ENCODE results near the gene SULT1A3.
"Not testable (repeated sequence)": the region's sequence is repeated elsewhere in the genome, so short reads cannot be mapped to it uniquely, and the experiment has no call there.

SULT1A3 gene

GRCh38 chr16:30211414-30211813 lies 12.4 kb downstream of the SULT1A3 start:
- H3K9me3 ChIP-seq, H3K27me3 ChIP-seq, H3K4me3 ChIP-seq, H3K4me1 ChIP-seq, H3K27ac ChIP-seq, H3K4me2 ChIP-seq, H3K9ac ChIP-seq, H4K20me1 ChIP-seq, H3K36me3 ChIP-seq: not testable (repeated sequence)

DNA sequence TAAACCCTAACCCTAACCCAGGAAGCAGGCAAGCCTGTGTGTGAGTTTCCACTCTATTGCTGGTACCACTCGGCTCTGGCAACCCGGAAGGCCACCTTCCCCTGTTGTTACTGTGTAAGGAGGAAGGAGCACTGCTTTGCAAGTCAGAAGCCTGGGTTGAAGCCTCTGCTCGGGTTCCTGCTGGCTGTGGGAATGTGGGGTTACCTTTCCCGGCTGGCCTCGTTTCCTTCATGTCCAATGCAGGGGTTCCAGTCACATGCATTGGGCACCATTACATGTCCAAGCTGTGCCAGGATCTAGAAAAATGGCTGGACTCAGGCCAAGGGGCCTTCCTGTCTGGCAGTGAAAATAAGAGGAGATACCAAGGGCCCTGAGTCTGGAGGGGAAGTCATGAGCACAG lies 18.0 kb downstream of the SULT1A3 start:
- H3K36me3 ChIP-seq, H3K4me2 ChIP-seq, H3K4me3 ChIP-seq, H3K9ac ChIP-seq, H3K4me1 ChIP-seq, H4K20me1 ChIP-seq, H3K9me3 ChIP-seq, H3K27me3 ChIP-seq, H3K27ac ChIP-seq: not testable (repeated sequence)

DNA sequence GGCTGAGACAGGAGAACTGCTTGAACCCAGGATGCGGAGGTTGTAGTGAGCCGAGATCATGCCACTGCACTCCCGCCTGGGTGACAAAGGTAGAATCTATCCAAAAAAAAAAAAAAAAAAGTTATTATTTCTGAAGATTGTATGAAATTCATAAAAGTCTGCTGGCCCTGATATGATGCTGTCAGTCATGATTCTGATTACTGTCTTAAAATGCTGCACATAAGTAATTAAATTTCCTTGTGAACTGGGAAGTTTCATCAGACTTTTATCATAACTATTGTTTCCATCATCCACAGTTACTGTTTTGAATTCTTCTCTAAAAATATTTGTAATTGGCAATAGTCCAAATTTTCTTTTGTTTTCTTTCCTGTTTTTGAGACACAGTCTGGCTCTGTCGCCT lies 49.3 kb downstream of the SULT1A3 start, which contains the start of gene NPIPB13:
NPIPB13 (minus strand) TSS at position 101 of the 400 bp plus-strand sequence. CDS start 2,906 bp downstream, outside the sequence.
- H4K20me1 ChIP-seq, H3K4me3 ChIP-seq, H3K4me2 ChIP-seq, H3K9me3 ChIP-seq, H3K27me3 ChIP-seq, H3K4me1 ChIP-seq, H3K36me3 ChIP-seq, H3K9ac ChIP-seq, H3K27ac ChIP-seq: not testable (repeated sequence)

Measured in BLaER1 (cell line).